Inflammatory macrophage treated with lipopolysaccharide for 4 hours (primary cell): Measurements from ENCODE around the gene FHOD3.
"Not testable (repeated sequence)": the region's sequence is repeated elsewhere in the genome, so short reads cannot be mapped to it uniquely, and the experiment has no call there.

Experiments
- DNase-seq: peaks from one replicate; pipeline ENCODE4 v3.0.0-alpha.2; 2020

FHOD3 gene

DNA sequence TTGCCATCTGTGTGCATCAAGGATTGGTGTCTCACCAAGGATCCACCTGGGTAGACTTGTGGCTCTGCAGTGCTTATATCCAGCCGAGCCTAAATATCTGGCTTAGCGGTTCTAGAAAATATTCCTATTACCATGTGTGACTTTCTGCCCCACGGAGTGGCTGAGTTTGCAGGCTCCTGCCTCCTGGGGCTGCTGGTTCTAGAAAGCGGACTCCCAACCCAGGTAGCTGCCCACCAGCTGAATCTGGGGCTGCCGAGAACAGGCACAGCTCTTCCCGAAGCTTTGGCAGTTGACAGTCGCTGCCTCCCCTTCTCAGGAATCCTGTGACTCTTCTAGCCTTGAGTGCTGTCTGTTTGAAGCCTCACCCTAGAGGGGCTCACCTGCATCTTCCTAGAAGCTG lies 426.7 kb downstream of the FHOD3 start:
- no peak for DNase-seq

DNA sequence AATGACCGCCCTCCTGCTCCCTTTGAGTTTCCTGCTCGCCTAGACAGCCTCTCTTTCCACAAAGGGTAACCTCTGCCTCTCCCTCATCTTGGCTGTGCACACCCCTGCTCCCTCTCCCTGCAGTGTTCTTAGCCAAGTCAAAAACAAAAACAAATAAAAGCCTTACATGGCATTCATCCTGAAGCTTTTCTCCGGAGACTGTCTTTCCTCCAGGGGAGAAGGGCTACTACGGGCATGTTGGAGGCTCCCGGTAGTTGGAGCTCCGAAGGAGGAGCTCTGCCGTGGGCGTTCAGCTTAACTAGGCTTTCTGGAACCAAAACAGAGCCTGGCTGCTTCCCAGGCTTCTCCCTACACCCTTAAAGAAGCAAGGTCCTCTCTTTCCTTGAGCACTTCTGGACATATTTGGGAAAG lies 427.1 kb downstream of the FHOD3 start:
- DNase-seq: no peak

DNA sequence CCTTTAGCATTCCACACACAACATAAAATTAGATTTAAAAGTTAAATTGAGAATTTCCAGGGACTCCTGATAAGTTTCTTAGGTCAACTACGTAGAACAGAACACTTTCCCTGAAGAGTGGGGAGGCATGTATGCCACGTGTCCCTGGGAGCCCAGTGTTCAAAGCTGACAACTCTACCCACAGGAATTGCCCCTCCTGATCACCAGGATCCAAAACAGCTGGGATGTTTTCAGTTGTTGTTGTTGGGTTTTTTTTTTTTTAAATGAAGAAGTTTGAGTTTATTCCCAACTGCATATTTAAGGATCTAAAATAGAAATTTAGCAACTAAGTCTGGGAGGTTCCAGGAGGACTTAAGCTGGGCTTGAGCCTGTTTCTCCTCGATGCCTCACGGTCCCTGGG lies 430.8 kb downstream of the FHOD3 start:
- DNase-seq: no peak

DNA sequence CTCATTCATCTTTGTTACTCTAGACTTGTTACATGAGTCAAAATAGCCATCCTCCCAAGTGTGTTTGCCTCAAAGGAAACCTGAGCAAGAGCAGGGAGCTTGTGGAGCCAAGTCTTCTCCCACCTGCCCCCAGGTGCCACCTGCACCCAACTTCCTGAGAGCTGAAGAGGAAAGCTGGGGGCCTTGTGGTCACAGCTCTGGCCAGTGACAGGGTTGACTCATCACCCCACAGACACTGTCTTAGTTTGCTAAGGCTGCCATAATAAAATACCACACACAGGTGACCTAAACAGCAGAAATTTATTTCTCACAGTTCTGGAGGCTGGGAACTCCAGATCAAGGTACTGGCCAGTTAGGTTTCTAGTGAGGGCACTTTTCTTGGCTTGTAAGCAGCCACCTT lies 431.7 kb downstream of the FHOD3 start:
- DNase-seq: no peak

DNA sequence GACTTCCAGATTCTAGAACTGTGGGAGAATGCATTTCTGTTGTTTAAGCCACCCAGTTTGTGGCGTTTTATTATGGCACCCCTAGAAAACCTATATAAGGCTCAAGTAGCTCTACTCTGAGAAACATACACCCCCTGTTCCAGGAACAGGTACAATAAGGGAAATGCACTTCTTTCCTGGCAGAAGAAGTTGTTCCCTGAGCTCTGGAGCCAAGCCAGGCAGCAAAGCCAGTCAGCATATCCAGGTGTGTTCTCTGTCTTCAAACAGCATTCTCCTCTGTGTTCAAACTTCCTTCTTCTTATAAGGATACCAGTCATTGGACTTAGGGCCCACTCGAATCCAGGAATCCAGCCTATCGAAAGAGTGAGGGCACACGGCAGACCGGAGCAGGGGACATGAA lies 434.8 kb downstream of the FHOD3 start:
- DNase-seq: no peak

DNA sequence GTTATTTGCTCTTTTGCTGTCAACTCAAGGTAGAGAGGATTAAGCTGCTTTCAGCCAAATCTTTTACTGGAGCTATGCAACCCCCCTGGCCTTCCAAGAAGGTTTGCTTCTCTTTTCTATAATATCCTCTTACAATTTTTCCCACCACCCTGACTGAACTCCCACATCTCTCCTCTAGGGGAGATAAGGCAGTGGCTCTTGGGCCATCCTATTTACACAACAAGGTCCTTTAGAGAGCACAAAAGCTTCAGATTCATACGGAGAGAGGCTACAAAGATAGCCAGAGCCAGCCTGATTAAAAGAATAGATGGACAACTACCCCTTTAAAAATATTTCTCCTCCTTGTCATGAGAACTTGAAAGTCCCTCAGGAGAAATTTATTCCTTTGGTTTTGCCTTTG lies 435.6 kb downstream of the FHOD3 start:
- no peak for DNase-seq

DNA sequence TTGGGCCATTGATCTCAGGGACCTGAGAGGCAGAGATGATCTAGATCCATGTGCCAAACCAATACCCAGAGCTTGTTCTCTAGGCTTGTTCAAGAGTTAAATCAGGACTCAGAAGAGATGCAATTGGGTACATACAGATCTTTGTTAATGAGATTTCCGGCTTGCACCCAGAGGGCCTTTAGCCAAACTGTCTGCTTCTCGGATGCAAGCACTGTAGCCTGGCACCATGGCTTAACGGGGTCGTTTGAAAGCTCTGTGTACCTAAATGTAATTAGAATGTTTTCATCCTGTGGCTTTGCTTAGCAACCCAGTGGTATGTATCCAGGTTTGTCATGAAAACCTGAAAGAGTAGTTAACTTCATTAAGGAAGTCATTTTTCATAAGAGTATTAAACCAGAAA lies 437.1 kb downstream of the FHOD3 start:
- DNase-seq: no peak

DNA sequence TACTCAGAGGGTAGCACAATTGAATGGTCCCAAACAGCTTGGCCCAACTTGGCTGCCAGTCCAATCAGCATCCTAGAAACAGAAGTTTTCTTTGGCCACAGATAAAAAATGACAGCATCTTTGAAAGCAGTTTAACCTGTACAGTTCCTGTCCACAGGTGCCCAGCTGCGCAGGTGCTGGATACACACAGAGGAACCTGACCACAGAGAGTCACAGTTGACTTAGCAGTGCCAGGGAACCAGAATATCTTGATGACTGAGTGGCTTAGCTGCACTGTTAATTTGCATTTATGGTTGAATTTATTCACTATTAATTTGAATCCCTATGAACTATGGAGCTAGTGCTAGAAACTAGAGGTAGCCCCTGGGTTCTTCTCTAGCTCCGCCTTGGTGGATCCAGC lies 437.6 kb downstream of the FHOD3 start:
- no peak for DNase-seq

DNA sequence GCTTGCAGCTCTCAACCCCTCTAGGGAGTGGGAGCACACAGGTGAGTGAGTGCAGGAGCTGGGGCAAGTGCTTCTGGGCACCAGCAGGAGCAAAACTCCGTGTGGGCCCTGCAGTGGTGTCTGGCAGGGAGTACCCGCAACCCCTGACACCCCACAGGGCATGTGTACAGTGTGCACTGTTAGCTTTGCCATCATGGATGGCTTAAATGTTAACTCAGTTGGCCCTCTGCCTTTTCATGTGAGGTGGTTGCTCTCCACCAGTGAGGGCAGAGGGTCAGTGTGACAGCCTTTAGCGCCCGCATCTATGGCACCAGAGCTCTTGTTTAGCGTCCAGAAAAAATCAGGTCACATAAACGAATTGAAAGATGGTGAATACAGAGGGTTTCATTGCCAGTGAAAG lies 438.6 kb downstream of the FHOD3 start:
- no peak for DNase-seq

DNA sequence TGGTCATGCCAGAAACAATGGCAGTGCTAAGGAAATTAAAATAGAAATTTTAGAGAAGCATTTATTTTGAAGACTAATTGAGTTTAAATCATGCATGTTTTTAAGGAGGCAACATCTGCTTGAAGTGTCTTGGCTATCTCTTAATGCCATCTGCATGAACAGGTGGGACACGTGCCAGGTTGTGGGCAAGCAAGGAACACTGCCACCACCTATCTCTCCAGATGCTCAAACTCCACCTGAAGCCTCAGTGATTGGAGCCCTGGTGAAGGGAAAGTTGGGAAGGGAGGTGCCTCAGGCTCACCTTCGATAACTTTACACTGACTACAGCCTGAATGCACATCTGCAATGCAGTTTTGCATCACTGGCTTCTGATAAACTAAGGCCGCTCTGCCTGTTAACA lies 439.8 kb downstream of the FHOD3 start:
- no peak for DNase-seq

DNA sequence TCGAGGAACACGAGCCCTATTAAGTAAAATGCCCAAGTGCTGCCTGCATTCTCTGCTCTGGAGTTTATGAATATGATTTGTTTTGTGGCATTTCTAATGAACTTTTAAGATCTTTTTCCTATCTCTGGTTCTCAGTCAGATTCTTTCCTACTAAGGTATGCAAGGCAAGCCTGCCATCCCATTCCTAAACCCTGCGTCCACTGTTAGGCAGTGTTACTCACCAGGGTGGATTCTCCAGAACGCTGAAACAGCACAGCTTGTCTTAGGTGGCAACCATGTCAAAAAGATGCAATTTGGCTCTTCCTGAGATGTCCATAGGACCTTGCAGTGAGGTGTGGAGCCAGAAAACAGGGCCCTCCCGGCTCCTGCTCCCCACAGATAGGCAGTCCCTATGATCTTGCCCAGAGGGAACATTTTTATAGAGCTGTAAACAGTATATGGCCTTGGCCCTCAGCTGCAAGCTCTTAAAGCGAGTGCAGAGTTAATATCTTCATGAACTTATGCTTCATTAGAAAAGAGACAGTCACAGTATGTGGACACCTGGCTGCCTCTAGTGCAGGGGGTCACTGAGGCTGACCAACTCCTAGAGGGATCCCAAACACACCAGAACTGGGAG lies 446.9 kb downstream of the FHOD3 start:
- no peak for DNase-seq

DNA sequence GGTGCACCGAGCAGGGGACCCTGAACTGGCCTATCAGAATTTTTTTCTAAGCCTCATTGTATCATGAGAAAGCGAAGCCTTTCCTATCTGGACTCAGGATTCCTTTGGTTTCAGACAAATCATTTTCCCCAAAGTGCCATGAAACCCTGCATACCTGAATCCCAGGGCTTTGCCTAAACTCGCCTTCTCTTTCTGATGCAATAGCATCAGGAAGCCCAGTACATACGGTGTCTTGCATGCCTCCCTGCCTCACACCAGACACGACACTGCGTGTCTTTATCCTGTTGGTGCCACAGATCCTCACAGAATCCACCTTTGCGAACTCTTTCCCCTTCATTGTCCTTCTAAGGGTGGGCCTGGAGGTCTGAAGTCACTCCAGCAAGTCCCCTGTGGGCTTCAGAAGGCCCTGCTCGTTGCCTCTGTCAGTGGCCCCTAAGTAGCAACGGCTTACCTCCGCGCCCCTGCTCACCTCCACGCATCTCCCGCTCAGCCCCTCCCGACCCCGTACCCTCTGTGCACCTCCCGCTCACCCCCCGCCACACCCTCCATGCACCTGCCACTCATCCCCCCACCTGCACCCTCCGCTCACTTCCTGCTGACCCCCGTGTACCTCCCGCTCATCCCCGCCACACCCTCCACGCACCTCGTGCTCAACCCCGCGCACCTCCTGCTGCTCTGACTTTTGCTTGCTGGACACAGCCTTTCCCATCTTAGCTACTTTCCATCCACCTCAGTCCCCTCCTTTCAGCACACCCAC lies 447.9 kb downstream of the FHOD3 start:
- DNase-seq: no peak

DNA sequence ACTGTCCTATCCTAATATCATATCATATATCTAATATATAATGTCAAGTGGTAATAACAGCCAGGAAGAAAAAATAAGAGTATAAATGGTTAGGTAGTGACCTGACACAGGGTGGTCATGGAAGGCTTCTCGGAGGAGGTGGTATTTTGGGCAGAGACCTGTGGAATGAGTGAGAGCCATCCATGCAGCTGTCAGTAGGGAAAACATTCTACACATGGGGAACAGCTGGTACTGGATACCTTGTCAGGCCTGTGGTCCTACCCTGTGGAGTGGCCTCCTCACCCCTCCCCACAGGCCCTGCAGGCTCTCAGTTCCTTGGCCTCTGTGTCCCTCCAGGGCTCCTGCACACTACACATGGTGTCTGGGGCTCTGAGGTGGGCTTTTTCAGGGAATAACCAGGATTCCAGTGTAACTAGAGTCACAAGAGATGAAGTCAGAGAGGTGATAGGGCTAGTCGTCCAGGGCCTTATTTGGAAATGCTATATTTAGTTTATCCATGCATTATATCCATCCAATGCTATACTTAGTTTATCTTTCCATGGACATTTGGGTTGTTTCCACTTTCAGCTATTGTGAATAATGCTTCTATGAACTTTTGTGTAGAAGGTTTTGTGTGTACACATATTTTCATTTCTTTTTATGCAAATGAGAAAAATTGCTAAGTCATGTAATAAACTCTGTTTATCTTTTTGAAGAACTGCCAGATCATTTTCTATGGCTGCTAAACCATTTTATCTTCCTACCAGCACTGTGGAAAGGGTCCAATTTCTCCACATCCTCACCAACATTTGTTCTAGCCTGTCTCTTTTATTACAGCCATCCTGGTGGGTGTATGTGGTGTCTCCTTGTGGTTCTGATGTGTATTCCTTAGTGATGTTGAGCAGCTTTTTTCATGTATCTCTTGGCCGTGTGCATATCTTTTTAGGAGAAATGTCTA lies 455.7 kb downstream of the FHOD3 start:
- DNase-seq: no peak

DNA sequence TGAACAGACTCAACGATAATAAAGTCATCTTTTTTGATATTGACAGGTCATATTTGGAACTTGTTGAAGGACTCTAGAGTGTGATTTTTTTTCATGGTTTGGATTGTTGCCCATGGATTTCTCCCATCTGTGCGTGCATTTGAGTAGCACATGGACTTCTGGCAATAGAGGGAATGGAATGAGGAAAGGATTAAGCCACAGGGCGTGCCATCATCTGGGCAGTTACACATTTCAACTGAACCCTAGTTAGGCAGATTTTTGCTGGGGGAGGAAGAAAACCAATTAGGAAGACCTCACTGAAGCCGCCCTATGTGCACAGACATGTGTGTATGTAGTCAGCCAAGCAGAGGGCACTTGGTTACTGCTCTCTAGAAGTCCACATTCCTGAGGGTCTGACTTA lies 458.7 kb downstream of the FHOD3 start:
- DNase-seq: no peak

DNA sequence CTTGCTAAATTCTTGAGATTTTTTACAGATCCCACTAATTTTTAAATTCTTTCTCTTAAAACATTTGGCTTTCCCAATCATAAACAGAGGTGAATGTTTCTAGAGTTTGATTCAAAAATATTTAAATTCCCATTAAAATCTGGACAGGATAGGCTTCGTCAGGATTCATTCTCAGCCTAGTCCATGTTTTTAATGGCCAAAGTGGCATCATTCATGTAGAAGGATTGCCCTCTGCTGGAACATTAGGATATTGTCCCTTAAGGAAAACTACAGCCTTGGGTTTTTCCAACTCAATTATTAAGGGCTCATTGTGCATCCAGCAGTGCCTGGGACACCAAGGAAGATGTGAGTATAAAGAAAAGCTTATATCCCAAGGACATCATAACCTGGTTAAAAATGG lies 459.6 kb downstream of the FHOD3 start:
- peak; percentile 6 for DNase-seq

DNA sequence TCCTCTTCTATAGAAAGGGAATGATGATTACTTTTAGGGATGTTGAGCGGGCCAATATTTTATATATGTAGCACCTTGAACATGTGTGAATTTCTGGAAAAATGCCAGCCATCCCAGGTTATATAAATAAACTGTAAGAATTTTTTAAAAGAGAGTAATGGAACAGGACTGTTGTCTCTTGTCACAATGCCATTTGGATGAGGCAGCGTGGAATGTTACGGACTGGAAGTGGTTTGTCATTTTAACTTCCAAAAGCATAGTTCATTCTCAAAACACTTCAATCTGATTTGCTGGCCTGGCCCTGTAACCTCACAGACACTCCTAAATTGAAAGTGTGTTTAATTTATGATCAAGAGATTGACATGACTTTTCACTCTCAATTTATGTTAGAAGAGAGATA lies 460.5 kb downstream of the FHOD3 start:
- DNase-seq: no peak

DNA sequence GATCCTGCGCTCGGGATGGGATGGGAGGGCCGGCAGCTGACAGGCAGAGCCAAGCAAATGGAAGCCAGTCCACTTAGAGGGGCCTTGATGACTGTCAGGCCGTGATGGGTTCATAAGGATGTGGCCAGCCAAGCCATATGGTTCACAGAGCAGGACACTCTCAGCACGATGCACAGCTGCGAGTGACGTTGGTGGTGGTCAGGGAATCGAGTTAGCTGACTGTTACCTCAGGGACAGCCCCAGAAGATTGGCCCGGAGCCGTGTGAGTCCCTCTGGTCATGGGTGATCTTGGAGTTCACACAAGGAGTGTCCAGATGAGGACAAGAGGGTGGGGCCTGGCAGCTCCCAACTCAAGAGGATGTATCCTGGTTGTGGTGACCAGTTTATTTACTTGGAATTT lies 461.1 kb downstream of the FHOD3 start:
- DNase-seq: no peak

DNA sequence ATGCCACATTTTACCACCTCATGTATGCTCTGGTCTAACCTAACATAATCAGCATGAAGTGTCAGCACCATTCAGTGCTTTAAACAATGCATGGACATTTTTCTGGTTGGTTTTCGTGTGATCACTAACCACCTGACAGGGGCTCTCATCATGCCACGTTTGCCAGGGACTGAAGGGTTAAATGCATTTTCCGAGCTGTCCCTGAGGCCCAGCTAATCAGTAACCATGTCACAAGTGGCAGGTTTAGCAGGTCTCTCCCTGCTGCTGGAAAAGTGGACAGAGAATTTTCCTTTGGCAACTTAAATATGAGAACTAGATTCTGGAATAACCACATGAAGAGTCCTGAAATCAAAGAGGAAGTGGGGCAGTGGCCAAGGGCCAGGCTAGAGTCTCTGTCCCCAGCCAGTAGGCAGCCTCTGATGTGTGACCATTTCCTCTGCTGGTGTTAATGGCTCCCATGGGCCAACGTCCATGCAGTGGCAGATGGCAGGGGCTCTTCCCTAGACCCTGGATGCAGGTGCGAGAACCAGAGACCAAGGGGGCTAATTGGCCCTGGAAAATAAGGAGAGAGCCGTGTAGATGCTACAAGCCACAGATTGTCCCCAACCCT lies 461.8 kb downstream of the FHOD3 start:
- no peak for DNase-seq

DNA sequence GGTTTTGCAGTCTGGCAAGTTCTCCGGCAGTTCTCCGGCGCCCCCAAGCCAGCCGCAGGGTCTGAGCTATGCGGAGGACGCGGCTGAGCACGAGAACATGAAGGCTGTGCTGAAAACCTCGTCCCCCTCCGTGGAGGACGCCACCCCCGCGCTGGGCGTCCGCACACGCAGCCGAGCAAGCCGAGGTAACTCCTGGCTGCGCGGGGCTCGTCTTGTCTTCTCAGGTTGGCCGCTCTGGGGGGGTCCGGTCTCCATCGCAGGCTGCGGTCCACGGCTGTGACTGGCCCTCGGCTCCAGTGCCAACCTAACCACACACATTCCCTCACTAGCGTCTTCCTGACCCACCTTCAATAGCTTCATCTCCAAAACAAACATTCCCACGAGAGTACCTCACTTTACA lies 463.1 kb downstream of the FHOD3 start:
- DNase-seq: no peak

DNA sequence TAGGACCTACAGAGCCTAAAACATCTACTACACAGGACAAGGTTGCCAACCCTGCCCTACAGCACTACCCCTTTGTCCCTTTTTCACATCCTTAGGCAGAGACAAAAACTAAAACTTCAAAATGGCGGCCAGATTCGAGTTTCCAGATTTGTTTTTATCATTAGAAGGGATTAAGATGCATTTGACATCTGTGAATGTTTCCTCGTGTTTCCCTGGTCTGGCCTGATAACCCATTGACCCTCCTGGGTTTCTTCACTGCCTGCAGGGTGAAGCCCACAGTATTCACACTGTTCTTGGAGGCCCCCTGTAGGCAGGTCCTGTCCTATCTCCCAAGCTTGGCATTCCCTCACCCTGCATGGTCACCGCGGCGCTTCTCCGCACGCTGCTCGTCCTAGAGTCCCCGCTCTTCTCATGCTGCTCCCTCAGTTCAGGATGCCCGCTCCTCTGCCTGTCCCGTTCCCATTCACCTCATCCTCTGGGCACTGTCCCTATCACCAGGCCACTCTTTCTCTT lies 463.7 kb downstream of the FHOD3 start:
- DNase-seq: no peak

DNA sequence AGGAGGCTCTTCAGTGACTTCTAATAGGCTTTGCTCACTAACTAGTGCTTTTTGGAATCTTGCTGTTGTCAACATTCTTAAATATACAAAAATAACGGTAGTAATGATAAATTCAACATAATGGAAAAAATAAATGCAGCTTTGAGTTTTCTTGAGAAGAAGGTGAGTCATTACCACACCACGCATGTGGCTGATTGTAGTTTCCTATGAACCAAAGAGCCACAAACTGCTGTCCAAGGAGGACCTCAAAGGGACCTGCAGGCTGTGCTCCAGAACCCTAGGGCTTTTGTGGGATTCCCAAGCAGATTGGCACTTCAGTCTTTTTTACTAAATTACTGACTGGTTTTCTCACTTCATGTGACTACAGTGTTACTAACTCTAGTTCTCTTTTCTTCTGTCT lies 464.6 kb downstream of the FHOD3 start:
- no peak for DNase-seq

DNA sequence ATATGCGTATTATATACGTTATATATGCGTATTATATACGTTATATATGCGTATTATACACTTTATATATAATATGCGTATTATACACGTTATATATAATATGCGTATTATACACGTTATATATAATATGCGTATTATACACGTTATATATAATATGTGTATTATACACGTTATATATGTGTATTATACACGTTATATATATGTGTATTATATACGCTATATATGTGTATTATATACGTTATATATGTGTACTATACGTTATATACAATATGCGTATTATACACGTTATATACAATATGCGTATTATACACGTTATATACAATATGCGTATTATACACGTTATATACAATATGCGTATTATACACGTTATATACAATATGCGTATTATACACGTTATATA lies 465.5 kb downstream of the FHOD3 start:
- not testable (repeated sequence) for DNase-seq

DNA sequence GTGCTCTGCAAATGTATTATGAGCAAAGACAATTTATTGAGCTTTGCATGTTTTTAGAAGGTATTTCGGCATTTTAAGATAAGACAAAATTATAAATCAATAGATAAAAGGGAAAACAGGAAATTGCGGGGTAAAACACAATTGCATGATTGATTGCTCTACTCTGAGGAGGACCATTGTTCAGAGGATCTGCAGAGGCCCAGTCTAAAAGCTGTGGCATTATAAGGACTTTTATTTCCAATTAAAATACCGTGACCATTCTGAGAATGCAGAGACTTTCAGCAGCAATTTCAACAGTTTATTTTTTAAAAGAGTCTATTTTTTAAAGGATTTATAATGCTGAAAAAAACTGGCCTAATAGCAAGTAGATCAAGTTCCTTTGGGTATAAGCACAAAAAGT lies 469.3 kb downstream of the FHOD3 start:
- no peak for DNase-seq
